SK-N-SH (cell line): ENCODE results near the gene KIR2DL1. TPM values are rescaled to one million over a fixed set of nuclear protein-coding genes. Genes with fewer than 3 reads are reported as not detected.

Experiments
- CTCF ChIA-PET: fragments of 300-600, 350-600 bp; formaldehyde crosslinking; extraction: SDS; loops from one replicate; lab custom pipeline; 2021; lab: Yijun Ruan, JAX
- POLR2A ChIA-PET: fragments of 350-600 bp; sonication (Branson Sonifier 250); formaldehyde crosslinking; extraction: SDS; loops from one replicate; lab custom pipeline; 2020; ENCODE audit warnings: antibody characterized with exemption, inconsistent platforms; lab: Yijun Ruan, JAX
- DNase-seq: peaks from one replicate; pipeline ENCODE4 v3.0.0; 2012
- H2AFZ ChIP-seq: fragments of 200-600 bp; sonication (generic); 2 replicates; pipeline ENCODE4 v1.8.1; 2016; ENCODE audit warnings: antibody characterized with exemption, mild to moderate bottlenecking, low read depth
- H3F3A ChIP-seq: fragments of 200-600 bp; sonication (generic); replicated peaks from 2 replicates; pipeline ENCODE3; 2016; ENCODE audit warnings: antibody characterized with exemption, mild to moderate bottlenecking; ENCODE audit not compliant: insufficient read depth
- H3K27ac ChIP-seq, 2 experiments: fragments of 200-500 bp in 1 of 2; fragments of 200-600 bp in 1 of 2; sonication (Bioruptor generic) in 1 of 2; sonication (generic), shearing (Covaris generic) in 1 of 2; 2 replicates each; pipeline versions ENCODE4 v1.5.1 to v1.6.1; 2014 to 2016; ENCODE audit warnings: low read depth in 2 of 2, inconsistent platforms in 1 of 2, low read length in 1 of 2, mild to moderate bottlenecking in 1 of 2, mixed read lengths in 1 of 2
- H3K27me3 ChIP-seq: fragments of 200-600 bp; sonication (generic), shearing (Covaris generic); 2 replicates; pipeline ENCODE4 v1.6.1; 2016; ENCODE audit warnings: mixed run types; ENCODE audit not compliant: insufficient read depth
- H3K36me3 ChIP-seq, 2 experiments: fragments of 200-500 bp in 1 of 2; fragments of 200-600 bp in 1 of 2; sonication (Bioruptor generic) in 1 of 2; sonication (generic) in 1 of 2; replicated peaks in 1 of 2; 2 replicates each; pipeline versions ENCODE3 to v1.5.1; 2014 to 2016; ENCODE audit warnings: low read length in 1 of 2, mild to moderate bottlenecking in 1 of 2; ENCODE audit not compliant: insufficient read depth in 2 of 2, control insufficient read depth in 1 of 2
- H3K4me1 ChIP-seq, 2 experiments: fragments of 200-500 bp in 1 of 2; fragments of 200-600 bp in 1 of 2; sonication (Bioruptor generic) in 1 of 2; sonication (generic), shearing (Covaris generic) in 1 of 2; 2 replicates each; pipeline versions ENCODE4 v1.5.1 to v1.6.1; 2014 to 2016; ENCODE audit warnings: low read depth in 1 of 2, low read length in 1 of 2, mixed run types in 1 of 2; ENCODE audit not compliant: insufficient read depth in 2 of 2, control insufficient read depth in 1 of 2
- H3K4me2 ChIP-seq: fragments of 200-600 bp; sonication (generic), shearing (Covaris generic); 2 replicates; pipeline ENCODE4 v1.6.1; 2017; ENCODE audit warnings: mixed run types
- H3K4me3 ChIP-seq, 2 experiments: fragments of 200-500 bp in 1 of 2; fragments of 200-600 bp in 1 of 2; sonication (Bioruptor generic) in 1 of 2; sonication (generic), shearing (Covaris generic) in 1 of 2; 2 replicates each; pipeline versions ENCODE4 v1.5.1 to v1.8.1; 2014 to 2016; ENCODE audit warnings: low read depth in 2 of 2, inconsistent platforms in 1 of 2, low read length in 1 of 2, mild to moderate bottlenecking in 1 of 2, mixed read lengths in 1 of 2, moderate library complexity in 1 of 2
- H3K79me2 ChIP-seq: fragments of 200-600 bp; sonication (generic); 2 replicates; pipeline ENCODE4 v1.8.1; 2017; ENCODE audit warnings: mild to moderate bottlenecking; ENCODE audit not compliant: insufficient read depth
- H3K9ac ChIP-seq: fragments of 200-600 bp; sonication (generic); 2 replicates; pipeline ENCODE4 v1.6.1; 2017; ENCODE audit warnings: mixed run types
- H3K9me2 ChIP-seq: fragments of 200-600 bp; sonication (generic); 2 replicates; pipeline ENCODE4 v1.6.1; 2017; ENCODE audit warnings: mixed run types
- H3K9me3 ChIP-seq: fragments of 200-600 bp; sonication (generic); 2 replicates; pipeline ENCODE4 v1.6.1; 2017; ENCODE audit warnings: mixed run types, mild to moderate bottlenecking, moderate library complexity
- H4K20me1 ChIP-seq: fragments of 200-600 bp; sonication (generic); 2 replicates; pipeline ENCODE4 v1.6.1; 2017; ENCODE audit warnings: mild to moderate bottlenecking, mixed run types; ENCODE audit not compliant: insufficient read depth
- CTCF ChIP-seq: fragments of 200-600 bp; sonication (generic); IDR thresholded peaks from 2 replicates; pipeline ENCODE4 v1.6.1; 2017; ENCODE audit warnings: antibody characterized with exemption, mild to moderate bottlenecking, moderate library complexity
- ELF1 ChIP-seq: IDR thresholded peaks from 2 replicates; pipeline ENCODE4 v1.4.0; 2012
- EP300 ChIP-seq, 2 experiments: IDR thresholded peaks; 2 replicates each; pipeline versions ENCODE4 v1.4.0 to v1.6.1; 2012; ENCODE audit warnings: borderline replicate concordance in 1 of 2, low read depth in 1 of 2, low read length in 1 of 2
- EZH2phosphoT487 ChIP-seq: fragments of 200-600 bp; sonication (generic); IDR thresholded peaks from 2 replicates; pipeline ENCODE4 v1.6.1; 2017; ENCODE audit warnings: low read depth, mixed run types, mild to moderate bottlenecking, antibody characterized with exemption, moderate library complexity, borderline replicate concordance
- FOSL2 ChIP-seq: IDR thresholded peaks from 2 replicates; pipeline ENCODE4 v1.4.0; 2012; ENCODE audit warnings: low read depth, mild to moderate bottlenecking, moderate library complexity, borderline replicate concordance
- FOXJ3 ChIP-seq: sonication (generic); formaldehyde crosslinking; IDR thresholded peaks from 2 replicates; pipeline ENCODE4 v1.5.1; 2020; ENCODE audit warnings: mild to moderate bottlenecking, missing genetic modification reagents
- FOXM1 ChIP-seq: IDR thresholded peaks from 2 replicates; pipeline ENCODE4 v1.4.0; 2012; ENCODE audit warnings: low read depth, mild to moderate bottlenecking
- GABPA ChIP-seq: IDR thresholded peaks from 2 replicates; pipeline ENCODE4 v1.4.0; 2012; ENCODE audit warnings: low read depth, mild to moderate bottlenecking
- GATA2 ChIP-seq: sonication (generic); formaldehyde crosslinking; IDR thresholded peaks from 2 replicates; pipeline ENCODE4 v1.5.0; 2020; ENCODE audit warnings: mild to moderate bottlenecking, missing genetic modification reagents
- JUND ChIP-seq: IDR thresholded peaks from 2 replicates; pipeline ENCODE4 v1.4.0; 2012
- MAX ChIP-seq: IDR thresholded peaks from 2 replicates; pipeline ENCODE4 v1.4.0; 2012; ENCODE audit warnings: low read depth
- MEF2A ChIP-seq: IDR thresholded peaks from 2 replicates; pipeline ENCODE4 v1.4.0; 2012; ENCODE audit warnings: low read depth, borderline replicate concordance
- MXI1 ChIP-seq: IDR thresholded peaks from 2 replicates; pipeline ENCODE4 v1.6.1; 2012; ENCODE audit warnings: mild to moderate bottlenecking, low read depth, low read length, improper control_type of control experiment
- NRF1 ChIP-seq: IDR thresholded peaks from 2 replicates; pipeline ENCODE4 v1.6.1; 2012; ENCODE audit warnings: low read depth, mild to moderate bottlenecking, low read length
- RAD21 ChIP-seq: IDR thresholded peaks from 2 replicates; pipeline ENCODE4 v1.6.1; 2012; ENCODE audit warnings: mild to moderate bottlenecking, low read length
- REST ChIP-seq: IDR thresholded peaks from 2 replicates; pipeline ENCODE4 v1.6.1; 2012; ENCODE audit warnings: mild to moderate bottlenecking, low read depth, low read length, moderate library complexity
- TAF1 ChIP-seq: IDR thresholded peaks from 2 replicates; pipeline ENCODE4 v1.6.1; 2012; ENCODE audit warnings: low read depth, mild to moderate bottlenecking, low read length, moderate library complexity, borderline replicate concordance
- ZBTB33 ChIP-seq: IDR thresholded peaks from 2 replicates; pipeline ENCODE4 v1.4.0; 2012; ENCODE audit warnings: low read depth, borderline replicate concordance
- WGBS: methylation state at CpG from one replicate; pipeline ENCODE4 v1.1.6; 2017; ENCODE audit warnings: low lambda C conversion rate; 5-methylcytosine and 5-hydroxymethylcytosine counted together
- polyA plus RNA-seq, 3 experiments: library from polyadenylated mRNA; depleted of rRNA; stranded (reverse); fragments of >200 nt; gene quantifications; 2 replicates each; pipeline ENCODE4 v1.2.3, GENCODE V29; 2012

KIR2DL1 gene
- polyA plus RNA-seq, 1 of the 3 experiments (the other 2 are of a cell fraction), result not detected

- ChIA-PET POLR2A (no interaction called here), CTCF (no interaction called here)
- Histone ChIP-seq H3F3A (no peaks in the 10 kb centered on the region), H2AFZ (no peak overlapping the region), H4K20me1 (no peaks in the 10 kb centered on the region), H3K9me3 (no peaks in the 10 kb centered on the region), H3K9me2 (no peaks in the 10 kb centered on the region), H3K27ac (no peak overlapping the region), H3K4me2 (no peak overlapping the region), H3K9ac (no peak overlapping the region), H3K27me3 (no peaks in the 10 kb centered on the region), H3K4me1 (no peaks in the 10 kb centered on the region)
- 4% methylated on average over 1 of the region's 1 CpG for WGBS
- TF ChIP-seq ZBTB33 (no peak), TAF1 (no peak), GABPA (no peak), FOXJ3 (CRISPR knock-in tag) (no peak)
- TF ChIP-seq, all 33 proteins: peak for 0
- H3K79me2 ChIP-seq, result no peaks in the 10 kb centered on the region
- no peaks in the 10 kb centered on the region for H3K36me3 ChIP-seq
- H3K4me3 ChIP-seq, result no peak overlapping the region
- DNase-seq, result no peak
Observed at GRCh38 chr19:54738715-54739114, 30.9 kb upstream of the KIR2DL1 start.

- POLR2A ChIA-PET, result no interaction called here
- Histone ChIP-seq H2AFZ (no peak overlapping the region), H3K79me2 (no peaks in the 10 kb centered on the region), H3F3A (no peaks in the 10 kb centered on the region), H3K27ac (no peak overlapping the region), H3K4me1 (no peaks in the 10 kb centered on the region), H3K9me3 (no peaks in the 10 kb centered on the region), H3K9ac (no peak overlapping the region), H3K4me3 (no peak overlapping the region), H3K9me2 (no peaks in the 10 kb centered on the region), H4K20me1 (no peaks in the 10 kb centered on the region), H3K27me3 (no peaks in the 10 kb centered on the region), H3K36me3 (no peaks in the 10 kb centered on the region), H3K4me2 (no peak overlapping the region)
- TF ChIP-seq CTCF, result no peak
- TF ChIP-seq REST, result no peak
- no peak for TF ChIP-seq GATA2 (CRISPR knock-in tag)
- TF ChIP-seq EZH2phosphoT487, result no peak
- TF ChIP-seq EP300 (IDR thresholded peaks at IDR 0.05; ENCODE audit: borderline replicate concordance in 1 of 2, low read depth in 1 of 2, low read length in 1 of 2), result no peak
- TF ChIP-seq MEF2A, result no peak
- no peak for TF ChIP-seq ELF1
- no peak for TF ChIP-seq GABPA
- TF ChIP-seq JUND, result no peak
- no peak for TF ChIP-seq FOXJ3 (CRISPR knock-in tag)
- TF ChIP-seq MAX, result no peak
- TF ChIP-seq MXI1, result no peak
- no peak for TF ChIP-seq FOXM1
- no peak for TF ChIP-seq RAD21
- no peak for TF ChIP-seq FOSL2
- TF ChIP-seq NRF1, result no peak
- 4% methylated on average over 11 of the region's 13 CpGs for WGBS
- DNase-seq, result no peak
- CTCF ChIA-PET, result no interaction called here
Observed at GRCh38 chr19:54739587-54740497, 29.8 kb upstream of the KIR2DL1 start.
